PC-9 (cell line): ENCODE data around the gene NF2. TPM values are rescaled to one million over a fixed set of nuclear protein-coding genes. Genes with fewer than 3 reads are reported as not detected.

Experiments
- BruUV-seq: library from RNA; stranded (reverse); fragments of 400-500 nt; replicated peaks from 2 replicates; lab custom pipeline; 2021; lab: Mats Ljungman, UMichigan
- CTCF ChIA-PET: fragments of 300-600 bp; sonication (Branson Sonifier 250); formaldehyde crosslinking; loops from one replicate; lab custom pipeline; 2022; ENCODE audit warnings: antibody characterized with exemption; lab: Charles Lee
- POLR2A ChIA-PET: fragments of 300-600 bp; sonication (Branson Sonifier 250); formaldehyde crosslinking; loops from one replicate; lab custom pipeline; 2022; ENCODE audit warnings: antibody characterized with exemption; ENCODE audit not compliant: unreplicated experiment; lab: Charles Lee
- DNase-seq, 2 experiments: peaks; one replicate each; pipeline versions ENCODE4 v3.0.0 to v3.0.0-alpha.2; 2015 to 2022; ENCODE audit warnings: mixed read lengths in 1 of 2
- H2AFZ ChIP-seq: fragments of 200-600 bp; sonication (generic); 2 replicates; pipeline ENCODE4 v1.8.1; 2017; ENCODE audit warnings: antibody characterized with exemption
- H3F3A ChIP-seq: fragments of 200-600 bp; sonication (generic); 2 replicates; pipeline ENCODE4 v1.8.1; 2017; ENCODE audit warnings: antibody characterized with exemption, mild to moderate bottlenecking, low read depth; ENCODE audit not compliant: insufficient read depth
- H3K27ac ChIP-seq: fragments of 200-600 bp; sonication (generic); 2 replicates; pipeline ENCODE4 v1.6.1; 2016; ENCODE audit warnings: mixed run types
- H3K27me3 ChIP-seq: fragments of 200-600 bp; sonication (generic); 2 replicates; pipeline ENCODE4 v1.6.1; 2016; ENCODE audit warnings: low read depth, mixed run types; ENCODE audit not compliant: insufficient read depth
- H3K36me3 ChIP-seq: fragments of 200-600 bp; sonication (generic); 2 replicates; pipeline ENCODE4 v1.6.1; 2016; ENCODE audit warnings: low read depth, mixed run types
- H3K4me1 ChIP-seq: fragments of 200-600 bp; sonication (generic); replicated peaks from 2 replicates; pipeline ENCODE4 v1.6.1; 2016; ENCODE audit warnings: mixed run types; ENCODE audit not compliant: insufficient read depth
- H3K4me2 ChIP-seq: fragments of 200-600 bp; sonication (generic); 2 replicates; pipeline ENCODE4 v1.6.1; 2017; ENCODE audit warnings: mixed run types
- H3K4me3 ChIP-seq: fragments of 200-600 bp; sonication (generic); 2 replicates; pipeline ENCODE4 v1.6.1; 2016; ENCODE audit warnings: mixed run types
- H3K79me2 ChIP-seq: fragments of 200-600 bp; sonication (generic); 2 replicates; pipeline ENCODE4 v1.6.1; 2017; ENCODE audit warnings: low read depth, mixed run types
- H3K9me2 ChIP-seq: fragments of 200-600 bp; sonication (generic); 2 replicates; pipeline ENCODE4 v1.8.1; 2017; ENCODE audit warnings: mild to moderate bottlenecking; ENCODE audit not compliant: insufficient read depth
- H3K9me3 ChIP-seq: fragments of 200-600 bp; sonication (generic); 2 replicates; pipeline ENCODE4 v1.8.1; 2016; ENCODE audit warnings: low read depth; ENCODE audit not compliant: insufficient read depth
- H4K20me1 ChIP-seq: fragments of 200-600 bp; sonication (generic); 2 replicates; pipeline ENCODE4 v1.8.1; 2017; ENCODE audit not compliant: insufficient read depth
- CTCF ChIP-seq: fragments of 200-600 bp; sonication (generic); conservative IDR thresholded peaks from 2 replicates; pipeline ENCODE4 v1.6.1; 2017; ENCODE audit warnings: mixed run types, antibody characterized with exemption, mild to moderate bottlenecking, moderate library complexity
- EZH2 ChIP-seq: fragments of 200-600 bp; sonication (generic); IDR thresholded peaks from 2 replicates; pipeline ENCODE4 v1.8.0; 2017; ENCODE audit warnings: antibody characterized with exemption, low read depth
- intact Hi-C: fragments of 100-400 bp; cut with micrococcal nuclease; formaldehyde crosslinking; loops from one replicate; pipeline ENCODE4 v1.10.0; 2022; ENCODE audit not compliant: unreplicated experiment
- total RNA-seq: library from RNA; stranded (reverse); gene quantifications from 2 replicates; pipeline ENCODE4 v1.2.3, GENCODE V29; 2021

The NF2 gene
- total RNA-seq, 1 experiment from 2014 or later = 73.2 TPM

GRCh38 chr22:29723766-29724165, 120.3 kb downstream of the NF2 start:
- POLR2A ChIA-PET = no interaction called here
- CTCF ChIA-PET = no interaction called here
- H3K79me2 ChIP-seq = no peaks in the 10 kb centered on the region
- 0 out of 2 replicates have a peak, but pooled peaks cover 4% of the 10 kb centered on the region for H4K20me1 ChIP-seq
- no peaks in the 10 kb centered on the region for H3K36me3 ChIP-seq
- H2AFZ ChIP-seq = no peak overlapping the region
- DNase-seq = no peak
- peaks cover 14% of the 10 kb centered on the region for H3K27me3 ChIP-seq
- H3K4me2 ChIP-seq = no peak overlapping the region
- H3K9me3 ChIP-seq = no peaks in the 10 kb centered on the region
- no TSS peak for BruUV-seq
- no peaks in the 10 kb centered on the region for H3F3A ChIP-seq
- no peaks in the 10 kb centered on the region for H3K9me2 ChIP-seq
- no peak overlapping the region for H3K27ac ChIP-seq
- TF ChIP-seq CTCF (no peak), EZH2 (no peak)
- H3K4me3 ChIP-seq = no peak overlapping the region
- intact Hi-C loops = no loop called here
- H3K4me1 ChIP-seq = no peaks in the 10 kb centered on the region

GRCh38 chr22:29724843-29725242, 121.4 kb downstream of the NF2 start:
- no peak for DNase-seq
- POLR2A ChIA-PET = no interaction called here

GRCh38 chr22:29726106-29726505, 122.7 kb downstream of the NF2 start:
- POLR2A ChIA-PET = no interaction called here
- no peak overlapping the region for H3K4me2 ChIP-seq
- CTCF ChIA-PET = no interaction called here

More at GRCh38 chr22:29724843-29725242, 121.4 kb downstream of the NF2 start:
- Histone ChIP-seq H3K9me2 (no peaks in the 10 kb centered on the region), H2AFZ (no peak overlapping the region), H3K27me3 (peaks cover 5% of the 10 kb centered on the region; the same call in 1 of the 2 replicates), H3K4me1 (no peaks in the 10 kb centered on the region), H3K4me2 (no peak overlapping the region), H3K27ac (no peak overlapping the region), H3K9me3 (no peaks in the 10 kb centered on the region), H3K79me2 (no peaks in the 10 kb centered on the region), H3F3A (no peaks in the 10 kb centered on the region), H3K4me3 (no peak overlapping the region), H4K20me1 (no peaks in the 10 kb centered on the region), H3K36me3 (no peaks in the 10 kb centered on the region)
- no peak for TF ChIP-seq EZH2
- TF ChIP-seq CTCF = no peak
- intact Hi-C loops = no loop called here
- BruUV-seq = no TSS peak
- CTCF ChIA-PET = no interaction called here

More at GRCh38 chr22:29726106-29726505, 122.7 kb downstream of the NF2 start:
- Histone ChIP-seq H3K36me3 (no peaks in the 10 kb centered on the region), H3K27ac (no peak overlapping the region), H3K9me2 (no peaks in the 10 kb centered on the region), H3F3A (no peaks in the 10 kb centered on the region), H3K9me3 (no peaks in the 10 kb centered on the region), H3K79me2 (no peaks in the 10 kb centered on the region), H2AFZ (no peak overlapping the region), H4K20me1 (no peaks in the 10 kb centered on the region), H3K4me3 (no peak overlapping the region), H3K4me1 (no peaks in the 10 kb centered on the region), H3K27me3 (peaks cover 1% of the 10 kb centered on the region; the same call in 1 of the 2 replicates)
- no peak for TF ChIP-seq CTCF
- TF ChIP-seq EZH2 = no peak
- no TSS peak for BruUV-seq
- DNase-seq = no peak
- intact Hi-C loops = no loop called here
